B cell (primary cell): ENCODE measurements around the gene OR4N5. TPM values are rescaled to one million over a fixed set of nuclear protein-coding genes. Genes with fewer than 3 reads are reported as not detected.

Experiments
- ATAC-seq: fragments of 200-7000 bp; cut with Tn5 transposase; one replicate; pipeline ENCODE4 v1.10.0; 2021; ENCODE audit warnings: low read depth, mild to moderate bottlenecking, moderate number of reproducible peaks, moderate library complexity
- CTCF ChIA-PET: fragments of 350-600 bp; sonication (Branson Sonifier 250); formaldehyde crosslinking; loops from one replicate; lab custom pipeline; 2021; ENCODE audit warnings: antibody characterized with exemption, inconsistent platforms; lab: Charles Lee
- POLR2A ChIA-PET: fragments of 350-600 bp; sonication (Branson Sonifier 250); formaldehyde crosslinking; loops from one replicate; lab custom pipeline; 2021; ENCODE audit warnings: antibody characterized with exemption; lab: Charles Lee
- DNase-seq: peaks from one replicate; pipeline ENCODE4 v3.0.0; 2013
- H2AFZ ChIP-seq: 2 replicates; pipeline ENCODE4 v1.6.1; 2012; ENCODE audit warnings: mild to moderate bottlenecking, low read depth, low read length; ENCODE audit not compliant: insufficient read depth, poor library complexity, severe bottlenecking
- H3K27ac ChIP-seq, 2 donors: 1 replicate in 1 of 2; 2 replicates in 1 of 2; pipeline ENCODE4 v1.5.1; 2012 to 2013; ENCODE audit warnings: low read length in 2 of 2, mild to moderate bottlenecking in 2 of 2, moderate library complexity in 1 of 2
- H3K27me3 ChIP-seq, 4 experiments: fragments of 200-600 bp in 1 of 4; sonication (generic) in 1 of 4; replicated peaks in 1 of 4; 1 replicate in 2 of 4; 2 replicates in 2 of 4; pipeline versions ENCODE4 v1.6.1 to v1.7.0; 2013 to 2016; ENCODE audit warnings: low read length in 3 of 4, mild to moderate bottlenecking in 2 of 4, mixed read lengths in 1 of 4, moderate library complexity in 1 of 4; ENCODE audit not compliant: insufficient read depth in 4 of 4, control insufficient read depth in 3 of 4; ENCODE audit errors: control extremely low read depth in 1 of 4
- H3K36me3 ChIP-seq, 2 experiments: replicated peaks in 1 of 2; 1 replicate in 1 of 2; 2 replicates in 1 of 2; pipeline versions ENCODE4 v1.6.1 to v1.7.1; 2013; ENCODE audit warnings: low read length in 1 of 2; ENCODE audit not compliant: insufficient read depth in 2 of 2, control insufficient read depth in 1 of 2; ENCODE audit errors: control extremely low read depth in 1 of 2, extremely low read depth in 1 of 2
- H3K4me1 ChIP-seq, 2 donors: fragments of 200-600 bp in 1 of 2; sonication (generic) in 1 of 2; 1 replicate in 1 of 2; 2 replicates in 1 of 2; pipeline versions ENCODE4 v1.5.1 to v1.6.1; 2013 to 2017; ENCODE audit warnings: low read length in 2 of 2; ENCODE audit not compliant: control insufficient read depth in 2 of 2, insufficient read depth in 2 of 2
- H3K4me2 ChIP-seq: replicated peaks from 2 replicates; pipeline ENCODE3; 2012; ENCODE audit warnings: mild to moderate bottlenecking, low read depth, low read length; ENCODE audit not compliant: poor library complexity, severe bottlenecking
- H3K4me3 ChIP-seq, 5 experiments: fragments of 200-600 bp in 1 of 5; sonication (generic) in 1 of 5; 1 replicate in 3 of 5; 2 replicates in 2 of 5; pipeline versions ENCODE4 v1.5.1 to v1.7.0; 2011 to 2016; ENCODE audit warnings: low read length in 4 of 5, mild to moderate bottlenecking in 4 of 5, low read depth in 2 of 5, control low read depth in 1 of 5, moderate library complexity in 1 of 5; ENCODE audit not compliant: insufficient read depth in 1 of 5; ENCODE audit errors: control extremely low read depth in 1 of 5, extremely low read depth in 1 of 5
- H3K79me2 ChIP-seq: fragments of 200-600 bp; sonication (generic); one replicate; pipeline ENCODE4 v1.6.0; 2016; ENCODE audit warnings: low read length; ENCODE audit not compliant: control insufficient read depth, insufficient read depth
- H3K9ac ChIP-seq: fragments of 200-600 bp; sonication (generic); 2 replicates; pipeline ENCODE4 v1.6.1; 2017; ENCODE audit warnings: mild to moderate bottlenecking, low read length, moderate library complexity
- H3K9me3 ChIP-seq, 3 donors: one replicate each; pipeline versions ENCODE4 v1.6.1 to v1.7.1; 2013; ENCODE audit warnings: low read length in 2 of 3; ENCODE audit not compliant: control insufficient read depth in 2 of 3, insufficient read depth in 1 of 3; ENCODE audit errors: control extremely low read depth in 1 of 3
- H4K20me1 ChIP-seq: 2 replicates; pipeline ENCODE4 v1.6.0; 2012; ENCODE audit warnings: mild to moderate bottlenecking, low read length; ENCODE audit not compliant: insufficient read depth, control insufficient read depth, poor library complexity, severe bottlenecking
- H3K27ac Mint-ChIP-seq: one replicate; pipeline ENCODE4 v1.8.0; 2021; ENCODE audit warnings: mixed read lengths
- H3K27me3 Mint-ChIP-seq: one replicate; pipeline ENCODE4 v1.8.0; 2021; ENCODE audit warnings: mixed read lengths
- H3K4me1 Mint-ChIP-seq: one replicate; pipeline ENCODE4 v1.8.0; 2021; ENCODE audit warnings: mixed read lengths
- H3K4me3 Mint-ChIP-seq: one replicate; pipeline ENCODE4 v1.8.0; 2021; ENCODE audit warnings: mixed read lengths
- H3K9me3 Mint-ChIP-seq: one replicate; pipeline ENCODE4 v1.8.0; 2022; ENCODE audit warnings: mixed read lengths; ENCODE audit not compliant: insufficient read depth
- CTCF ChIP-seq: fragments of 200-600 bp; IDR thresholded peaks from one replicate; pipeline ENCODE4 v1.8.0; 2022; ENCODE audit warnings: antibody characterized with exemption, mild to moderate bottlenecking
- EZH2 ChIP-seq: IDR thresholded peaks from 2 replicates; pipeline ENCODE4 v1.6.1; 2012; ENCODE audit warnings: borderline replicate concordance, low read depth, mild to moderate bottlenecking, moderate library complexity, low read length; ENCODE audit not compliant: insufficient read depth, poor library complexity, severe bottlenecking
- WGBS: methylation state at CpG from one replicate; pipeline ENCODE4 v1.1.5; 2013; ENCODE audit warnings: missing lambda C conversion rate; ENCODE audit not compliant: insufficient coverage; 5-methylcytosine and 5-hydroxymethylcytosine counted together
- intact Hi-C: fragments of 100-400 bp; cut with micrococcal nuclease; formaldehyde crosslinking; loops from one replicate; pipeline ENCODE4 v1.10.0; 2022
- polyA plus RNA-seq: library from polyadenylated mRNA; depleted of rRNA; stranded (reverse); fragments of >200 nt; gene quantifications from 2 replicates; pipeline ENCODE4 v1.2.3, GENCODE V29; 2012
- total RNA-seq, 2 donors: library from RNA; stranded (reverse); fragments of 120-200 nt in 1 of 2; gene quantifications; 1 replicate in 1 of 2; 2 replicates in 1 of 2; pipeline versions ENCODE4 v1.2.3 to v1.2.4, GENCODE V29; 2013 to 2022

The OR4N5 gene
- total and polyA plus RNA-seq, 2 donors (not counting 1 experiment from before 2014, with no cell fraction given) = not detected

GRCh38 chr14:20179880-20180279 lies 41.3 kb downstream of the OR4N5 start:
- H3K27me3 Mint-ChIP-seq = peaks cover 15% of the 10 kb centered on the region
- H3K4me1 Mint-ChIP-seq = peaks cover 2% of the 10 kb centered on the region
- H3K27ac Mint-ChIP-seq = no peak overlapping the region
- no peak overlapping the region for H3K4me2 ChIP-seq
- H3K9me3 ChIP-seq = no peaks in the 10 kb centered on the region
- H3K27ac ChIP-seq = no peak overlapping the region
- intact Hi-C loops = no loop called here
- no peak overlapping the region for H2AFZ ChIP-seq
- no peak overlapping the region for H3K4me3 Mint-ChIP-seq
- no peaks in the 10 kb centered on the region for H3K36me3 ChIP-seq
- no CpG with 5 or more reads among the region's 2 CpGs for WGBS
- H3K9ac ChIP-seq = no peak overlapping the region
- ChIA-PET POLR2A (no interaction called here), CTCF (no interaction called here)
- no peak overlapping the region for H3K4me3 ChIP-seq
- H3K79me2 ChIP-seq = no peaks in the 10 kb centered on the region
- no peaks in the 10 kb centered on the region for H3K27me3 ChIP-seq
- no peak for DNase-seq
- no peaks in the 10 kb centered on the region for H4K20me1 ChIP-seq
- no peak for ATAC-seq
- H3K9me3 Mint-ChIP-seq = peaks cover 2% of the 10 kb centered on the region
- TF ChIP-seq EZH2 (no peak), CTCF (no peak)
- H3K4me1 ChIP-seq = no peaks in the 10 kb centered on the region

GRCh38 chr14:20180486-20180885 lies 41.9 kb downstream of the OR4N5 start:
- Mint-ChIP-seq H3K4me3 (no peak overlapping the region), H3K4me1 (peaks cover 2% of the 10 kb centered on the region), H3K27me3 (peaks cover 16% of the 10 kb centered on the region), H3K9me3 (peaks cover 2% of the 10 kb centered on the region), H3K27ac (no peak overlapping the region)
- Histone ChIP-seq H3K36me3 (no peaks in the 10 kb centered on the region), H3K9me3 (no peaks in the 10 kb centered on the region), H3K4me1 (no peaks in the 10 kb centered on the region), H3K9ac (no peak overlapping the region), H2AFZ (no peak overlapping the region), H4K20me1 (no peaks in the 10 kb centered on the region), H3K27ac (no peak overlapping the region), H3K79me2 (no peaks in the 10 kb centered on the region), H3K4me2 (no peak overlapping the region), H3K4me3 (no peak overlapping the region), H3K27me3 (no peaks in the 10 kb centered on the region)
- WGBS = 100% methylated on average over 1 of the region's 2 CpGs
- ATAC-seq (no peak), DNase-seq (no peak)
- POLR2A ChIA-PET = no interaction called here
- intact Hi-C loops = no loop called here
- CTCF ChIA-PET = no interaction called here
- TF ChIP-seq CTCF (no peak), EZH2 (no peak)
